C1 segment of cervical spinal cord (tissue), 14 donors: Measurements from ENCODE around the gene FAM20C.

Experiments used
- DNase-seq, 14 donors: peaks; one replicate each; lab custom pipeline; 2025; lab: John Stamatoyannopoulos, UW

FAM20C gene

DNA sequence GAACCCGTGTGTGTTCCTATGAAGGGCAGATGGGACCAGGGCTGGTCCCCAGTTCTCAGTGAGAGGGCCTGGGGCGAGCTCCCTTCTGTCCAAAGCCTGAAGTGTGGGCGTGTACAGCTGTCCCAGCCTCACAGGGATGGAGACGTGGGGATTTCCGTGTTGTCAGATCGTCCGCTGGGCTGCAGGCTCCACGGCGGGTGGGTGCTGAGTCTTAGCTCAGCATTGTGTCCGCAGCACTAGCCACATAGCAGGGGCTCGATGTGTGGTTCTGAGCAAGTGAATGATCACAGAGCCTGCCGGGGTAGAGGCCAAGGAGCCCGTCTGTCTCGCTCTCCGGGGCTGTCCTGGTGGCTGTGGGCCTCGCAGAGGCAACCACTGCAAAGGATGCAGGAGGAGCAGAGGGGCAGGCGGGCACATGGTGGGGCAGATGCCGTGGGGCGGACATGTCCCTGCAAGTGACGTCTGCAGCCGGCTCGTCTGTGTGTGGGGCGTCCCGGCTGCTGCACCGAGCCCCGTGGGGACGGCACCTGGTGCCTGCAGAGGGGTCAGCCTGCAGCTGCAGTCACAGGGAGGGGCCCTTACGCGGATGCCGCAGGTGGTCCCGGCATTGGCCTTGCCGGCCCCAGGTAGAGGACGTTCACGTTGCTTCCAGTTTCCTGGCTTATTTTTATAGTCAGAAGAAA lies 30.9 kb downstream of the FAM20C start:
- no peak for DNase-seq

DNA sequence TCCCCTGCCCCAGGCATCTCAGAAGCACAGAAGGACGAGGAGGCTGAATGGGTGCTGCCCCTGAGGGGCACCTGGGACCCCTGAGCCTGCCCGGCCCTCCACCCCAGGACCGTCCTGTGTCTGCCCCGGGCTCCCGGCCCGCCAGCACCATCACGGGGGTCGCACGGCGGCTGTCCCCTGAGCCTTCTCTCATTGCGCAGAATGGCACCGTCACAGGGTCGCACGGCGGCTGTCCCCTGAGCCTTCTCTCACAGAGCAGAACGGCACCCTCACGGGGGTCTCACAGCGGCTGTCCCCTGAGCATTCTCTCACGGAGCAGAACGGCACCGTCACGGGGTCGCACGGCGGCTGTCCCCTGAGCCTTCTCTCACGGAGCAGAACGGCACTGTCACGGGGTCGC lies 31.5 kb downstream of the FAM20C start:
- DNase-seq = no peak

DNA sequence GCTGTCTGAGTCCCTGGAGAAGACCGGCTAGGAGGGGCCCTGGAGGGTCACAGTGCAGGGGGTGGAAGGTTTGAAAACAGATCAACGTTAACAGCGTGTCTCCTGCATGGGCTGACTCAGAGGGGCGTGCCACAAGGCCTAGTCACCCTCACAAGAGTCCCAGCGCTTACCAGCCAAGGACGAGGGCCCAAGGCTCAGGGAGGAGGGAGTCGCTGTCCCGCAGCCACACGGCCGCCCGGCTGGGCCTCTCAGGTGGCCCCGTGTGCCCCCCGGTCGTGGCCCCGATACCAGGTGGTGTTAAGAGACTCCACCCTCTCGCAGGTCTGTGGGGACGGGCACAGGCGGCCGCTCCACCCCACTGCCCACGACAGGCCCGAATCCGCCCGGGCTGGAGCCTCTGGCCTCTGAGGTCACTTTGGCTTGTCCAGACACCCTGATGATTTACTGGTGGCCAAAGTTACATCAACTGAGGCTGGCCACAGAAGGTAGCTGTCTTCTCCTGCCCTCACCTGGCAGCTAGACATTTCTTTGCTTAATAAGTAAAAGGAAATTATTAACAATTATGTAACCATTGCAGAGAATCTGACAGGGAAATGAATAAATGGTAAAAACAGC lies 34.0 kb downstream of the FAM20C start:
- DNase-seq = no peak

DNA sequence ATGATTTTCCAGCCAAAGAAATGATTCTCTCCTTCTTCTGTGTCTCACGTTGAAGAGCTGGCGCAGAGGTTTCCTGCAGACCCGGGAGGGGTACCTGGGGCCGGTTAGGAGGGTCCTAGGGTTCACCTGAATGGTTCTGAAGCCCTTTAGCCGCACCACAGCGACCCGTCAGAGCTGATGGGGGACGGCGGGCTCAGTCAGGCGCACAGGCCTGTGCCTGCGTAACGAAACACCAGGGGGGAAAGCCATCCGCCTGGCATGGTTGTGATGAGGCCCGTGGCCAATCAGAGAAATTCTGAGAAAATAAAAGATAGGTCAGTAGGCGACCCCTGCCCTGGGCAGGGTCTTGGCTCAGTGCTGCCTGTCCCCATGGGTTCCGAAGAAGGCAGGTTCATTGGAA lies 35.6 kb downstream of the FAM20C start:
- no peak for DNase-seq

DNA sequence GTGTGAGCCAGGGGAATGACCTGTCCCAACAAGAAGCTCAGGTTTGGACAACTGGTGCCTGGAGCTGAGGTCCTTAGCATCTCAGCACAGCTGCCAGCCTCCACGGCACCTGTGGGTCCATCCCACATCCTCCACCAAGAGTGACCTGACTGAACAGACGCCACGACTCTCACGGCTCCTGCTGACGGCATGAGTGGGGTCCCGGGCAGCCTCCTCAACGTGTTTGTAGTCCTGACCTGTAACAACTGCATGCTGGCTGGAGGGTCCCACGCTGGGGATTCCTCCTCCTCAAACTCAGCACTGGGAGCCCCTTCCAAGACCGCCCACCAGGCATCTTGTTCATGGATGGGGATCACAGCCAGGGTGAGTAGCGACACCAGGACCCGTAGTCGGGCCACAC lies 36.2 kb downstream of the FAM20C start:
- no peak for DNase-seq

DNA sequence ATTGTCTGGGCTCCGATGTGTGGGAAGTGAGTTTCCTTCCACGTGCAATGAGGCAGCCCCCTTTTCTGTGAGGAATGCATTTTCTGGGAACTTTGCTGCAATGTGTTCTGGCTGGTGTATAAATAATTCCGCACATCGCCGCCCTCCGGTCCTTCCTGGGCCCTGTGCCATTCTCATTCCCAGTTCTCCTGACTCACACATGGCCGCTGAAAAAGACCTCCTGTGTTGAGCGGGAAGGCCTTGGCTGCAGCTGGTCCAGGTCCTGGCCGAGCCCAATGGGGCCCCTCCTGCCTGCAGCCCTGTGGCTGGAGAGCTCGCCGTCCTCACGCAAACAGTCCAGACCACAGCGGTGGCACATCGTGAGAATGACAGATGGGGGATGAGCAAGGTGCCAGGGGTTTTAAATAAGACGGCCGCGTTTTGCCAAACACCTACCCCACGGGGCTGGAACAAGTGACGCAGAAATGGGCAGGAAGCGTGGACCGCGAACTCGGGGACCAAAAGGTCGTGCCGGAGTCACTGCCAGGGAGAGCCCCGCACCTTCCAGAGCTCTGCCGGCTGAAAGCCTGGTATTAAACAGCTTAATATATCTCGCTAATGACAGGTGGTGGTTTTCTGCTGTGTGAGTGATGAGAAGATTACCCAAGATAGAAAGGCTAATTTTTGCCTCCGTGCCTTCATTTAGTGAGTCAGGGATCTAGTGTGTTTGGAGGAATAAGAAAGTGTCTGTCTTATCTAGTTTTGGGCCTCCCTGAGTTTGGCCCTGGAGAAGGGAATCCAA lies 37.0 kb downstream of the FAM20C start:
- DNase-seq = no peak

DNA sequence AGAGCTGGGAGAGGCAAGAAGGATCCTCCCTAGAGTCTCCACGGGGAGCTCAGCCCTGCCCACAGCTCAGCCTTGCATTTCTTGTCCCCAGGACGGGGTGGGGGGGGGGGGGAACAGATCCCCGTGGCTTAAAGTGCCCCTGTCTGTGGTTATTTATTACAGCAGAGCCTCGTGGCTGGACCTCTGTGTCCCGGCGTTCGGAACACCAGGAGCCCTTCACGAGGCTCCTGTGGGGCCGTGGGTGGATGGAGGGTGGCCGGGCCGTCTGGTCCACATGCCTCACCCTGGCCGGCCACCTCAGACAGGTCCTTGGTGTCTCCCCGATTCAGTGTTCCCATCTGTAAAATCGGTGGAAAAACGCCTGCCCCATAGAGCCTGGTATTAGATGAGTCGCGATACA lies 37.9 kb downstream of the FAM20C start:
- DNase-seq = no peak

DNA sequence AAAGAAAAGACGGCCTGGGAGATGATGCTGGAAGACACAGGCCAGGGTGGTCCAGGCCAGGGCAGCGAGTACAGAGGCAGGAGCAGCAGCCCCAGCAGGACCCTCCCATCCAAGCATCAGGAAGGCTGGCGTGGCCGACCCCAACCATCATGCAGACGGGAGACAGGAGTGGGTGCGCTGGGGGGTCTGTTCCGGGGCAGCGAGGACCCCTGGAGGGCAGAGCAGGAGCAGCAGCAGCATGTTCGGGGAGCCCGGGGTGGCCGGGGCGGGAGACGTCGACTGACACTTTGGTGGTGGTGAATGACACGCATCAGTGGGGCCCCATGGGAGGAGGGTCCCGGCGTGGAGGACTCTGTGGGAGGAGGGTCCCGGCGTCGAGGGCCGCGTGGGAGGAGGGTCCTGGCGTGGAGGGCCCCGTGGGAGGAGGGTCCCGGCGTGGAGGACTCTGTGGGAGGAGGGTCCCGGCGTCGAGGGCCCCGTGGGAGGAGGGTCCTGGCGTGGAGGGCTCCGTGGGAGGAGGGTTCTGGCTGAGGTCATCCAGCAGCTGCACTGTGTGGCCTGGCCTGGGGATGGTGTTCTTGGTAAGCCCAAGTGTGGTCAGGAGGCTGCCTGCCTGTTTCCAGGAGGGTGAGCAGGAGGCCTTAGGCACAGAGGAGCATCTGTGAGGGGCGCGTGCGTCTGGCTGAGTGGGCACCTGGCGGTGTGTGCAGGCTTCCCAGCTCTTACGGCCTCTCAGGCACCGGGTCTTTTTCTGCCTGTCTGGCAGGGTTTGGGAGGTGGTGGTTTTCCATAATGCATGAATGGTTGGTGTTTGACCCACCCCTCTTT lies 38.9 kb downstream of the FAM20C start:
- no peak for DNase-seq

DNA sequence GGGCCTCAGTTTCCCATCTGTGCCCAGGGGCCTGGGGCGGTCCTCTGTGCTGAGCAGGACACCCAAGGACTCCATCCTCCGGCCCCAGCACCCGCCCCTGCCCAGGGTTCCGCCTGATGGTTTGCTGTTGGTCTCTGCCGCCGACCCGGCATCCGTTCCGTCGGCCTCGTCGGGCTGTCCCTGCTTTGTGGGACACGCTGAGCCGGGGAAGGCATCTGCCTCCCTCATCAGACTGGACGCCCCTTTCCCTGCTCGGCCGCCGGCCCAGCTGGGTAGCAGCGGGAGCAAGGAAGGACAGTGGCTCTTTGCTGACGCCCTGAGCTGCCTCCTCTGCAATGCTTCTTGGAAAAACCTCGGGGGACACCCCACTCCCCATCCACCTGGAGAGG lies 39.5 kb downstream of the FAM20C start:
- DNase-seq = no peak

DNA sequence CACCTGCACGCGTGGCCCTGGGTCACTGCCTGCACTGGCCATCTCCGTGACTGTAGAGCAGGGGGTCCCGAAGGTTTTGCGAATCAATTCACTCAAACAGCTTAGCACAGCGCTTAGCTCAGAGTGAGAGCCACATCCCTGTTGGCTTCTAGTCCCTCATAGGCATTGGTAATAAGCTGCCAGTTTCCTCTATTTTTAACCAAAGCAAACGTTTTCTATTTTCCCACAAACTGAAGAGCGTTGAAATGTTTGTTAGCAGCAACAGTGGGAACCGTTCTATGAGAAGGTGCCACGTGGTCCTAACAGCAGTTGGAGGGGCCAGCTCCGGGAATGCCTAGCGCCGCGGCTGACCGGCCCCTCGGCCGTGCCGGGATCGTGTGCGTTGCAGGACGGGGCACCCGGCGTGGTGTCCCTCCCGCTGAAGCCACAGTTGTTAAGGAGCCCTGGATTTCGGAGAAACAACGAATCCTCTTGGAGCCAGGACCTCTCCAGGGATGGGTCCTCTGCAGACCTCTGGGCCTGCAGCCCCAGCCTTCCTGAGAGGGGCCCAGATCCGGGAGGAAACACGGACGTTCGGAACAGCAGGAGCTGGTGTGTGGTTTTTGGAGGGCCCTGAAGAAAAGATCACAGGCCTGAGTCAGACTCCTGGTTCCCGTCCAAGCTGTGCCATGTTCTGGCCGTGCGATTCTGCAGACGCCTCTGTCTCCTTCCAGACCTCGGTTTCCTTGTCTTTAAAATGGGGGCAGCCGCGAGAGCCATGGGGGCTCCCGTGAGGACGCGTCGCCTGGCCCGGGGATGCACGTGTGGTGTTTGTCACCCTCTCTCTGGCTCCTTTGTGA lies 40.3 kb downstream of the FAM20C start:
- DNase-seq = no peak

DNA sequence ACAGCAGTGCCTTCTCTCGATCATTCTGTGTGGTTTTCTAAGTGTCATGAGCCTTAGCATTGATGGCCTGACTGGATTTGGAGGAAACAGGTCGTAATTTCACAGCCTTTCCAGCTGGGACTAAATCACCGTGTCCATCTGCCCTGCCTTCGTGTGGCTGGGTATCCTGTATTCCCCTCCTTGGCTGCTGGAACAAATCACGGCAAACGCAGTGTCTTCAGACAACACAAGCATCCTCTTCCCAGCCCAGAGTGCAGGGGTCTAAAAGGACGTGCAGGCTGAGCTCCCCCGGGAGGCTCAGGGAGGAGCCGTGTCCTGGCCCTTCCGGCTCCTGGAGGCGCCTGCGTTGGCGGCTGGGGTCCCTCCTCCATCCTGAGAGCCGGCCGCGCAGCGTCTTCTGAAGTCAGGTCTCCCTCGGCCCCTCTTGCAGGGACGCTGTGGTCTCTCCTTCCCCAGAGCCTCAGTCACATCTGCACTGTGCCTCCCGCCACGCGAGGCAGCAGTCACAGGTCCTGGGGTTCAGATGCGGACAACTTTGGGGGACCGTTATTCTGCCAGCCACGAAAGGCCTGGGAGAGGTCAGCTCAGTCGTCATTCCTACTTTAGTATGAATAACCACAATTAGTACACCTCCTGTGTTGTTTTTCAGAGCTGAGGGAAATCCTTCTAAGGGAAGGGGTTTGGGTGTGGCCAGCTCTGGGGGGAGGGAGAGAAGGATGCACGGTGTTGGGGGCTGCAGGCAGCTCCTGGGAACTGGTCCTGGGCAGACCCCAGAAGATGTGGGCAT lies 41.1 kb downstream of the FAM20C start:
- no peak for DNase-seq

DNA sequence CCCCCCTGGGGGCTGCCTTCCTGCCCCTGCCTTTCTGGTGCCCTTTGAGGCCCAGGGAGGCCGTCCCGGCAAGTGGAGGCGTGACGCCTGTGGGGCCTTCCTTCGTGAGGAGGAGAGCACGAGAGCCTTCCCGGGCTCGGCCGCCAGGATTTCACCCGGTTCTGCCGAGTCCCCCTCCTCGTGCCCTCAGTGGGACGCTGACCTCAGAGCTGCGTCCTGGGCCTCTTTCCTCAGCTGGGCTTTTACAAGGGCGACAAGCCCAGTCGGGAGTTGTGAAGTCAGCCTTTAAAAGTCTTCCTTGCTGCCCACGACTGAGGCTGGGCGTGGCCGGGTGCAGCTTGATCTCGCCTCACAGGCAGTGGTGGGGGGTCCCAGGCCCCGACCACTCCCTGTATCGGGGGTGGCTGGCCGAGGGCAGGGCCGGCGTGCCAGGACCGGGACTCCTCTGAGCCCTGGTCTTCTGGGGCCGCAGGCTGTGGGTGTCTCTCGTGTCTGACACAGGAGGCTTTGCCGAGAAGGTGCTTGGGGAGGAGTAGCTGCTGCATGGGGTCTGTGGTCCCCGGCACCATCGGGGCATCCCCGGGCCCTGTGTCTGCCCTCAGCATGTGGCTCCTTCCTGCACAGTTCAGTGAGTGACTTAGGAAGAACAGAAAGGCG lies 41.8 kb downstream of the FAM20C start:
- DNase-seq = no peak

DNA sequence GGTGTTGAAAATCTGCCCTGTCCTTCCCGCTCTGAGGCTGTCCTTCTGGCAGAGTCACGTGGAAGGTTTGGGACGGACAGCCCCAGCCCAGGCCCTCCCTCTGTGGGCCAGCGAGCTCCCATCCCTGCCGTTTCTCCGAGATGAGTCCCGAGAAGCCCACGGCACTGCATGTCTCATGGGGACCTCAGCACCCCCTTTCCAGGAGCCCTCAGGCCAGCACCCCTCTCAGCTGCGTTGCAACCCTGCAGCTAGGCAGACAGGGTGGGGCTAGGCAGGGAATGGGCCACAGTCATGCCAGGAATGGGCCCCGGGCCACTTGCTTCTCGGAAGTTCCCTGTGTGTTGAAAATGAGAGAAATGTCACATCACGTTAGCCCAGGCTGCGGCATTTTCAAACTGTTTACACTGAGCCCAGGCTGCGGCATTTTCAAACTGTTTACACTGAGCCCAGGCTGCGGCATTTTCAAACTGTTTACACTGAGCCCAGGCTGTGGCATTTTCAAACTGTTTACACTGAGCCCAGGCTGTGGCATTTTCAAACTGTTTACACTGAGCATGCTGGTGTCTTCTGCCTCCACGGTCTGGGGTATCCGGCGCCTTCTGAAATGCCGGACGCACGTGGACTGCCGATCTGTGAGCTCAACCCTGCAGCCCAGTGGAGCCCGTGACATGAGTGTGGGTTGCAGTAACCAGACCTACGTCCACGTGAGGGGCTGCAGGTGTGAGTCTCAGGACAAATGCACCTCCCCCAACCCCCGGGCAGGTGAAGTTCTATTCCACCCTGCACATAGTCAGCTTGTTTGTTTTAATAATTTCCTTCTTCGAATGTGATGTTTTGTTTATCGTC lies 42.6 kb downstream of the FAM20C start:
- no peak for DNase-seq

DNA sequence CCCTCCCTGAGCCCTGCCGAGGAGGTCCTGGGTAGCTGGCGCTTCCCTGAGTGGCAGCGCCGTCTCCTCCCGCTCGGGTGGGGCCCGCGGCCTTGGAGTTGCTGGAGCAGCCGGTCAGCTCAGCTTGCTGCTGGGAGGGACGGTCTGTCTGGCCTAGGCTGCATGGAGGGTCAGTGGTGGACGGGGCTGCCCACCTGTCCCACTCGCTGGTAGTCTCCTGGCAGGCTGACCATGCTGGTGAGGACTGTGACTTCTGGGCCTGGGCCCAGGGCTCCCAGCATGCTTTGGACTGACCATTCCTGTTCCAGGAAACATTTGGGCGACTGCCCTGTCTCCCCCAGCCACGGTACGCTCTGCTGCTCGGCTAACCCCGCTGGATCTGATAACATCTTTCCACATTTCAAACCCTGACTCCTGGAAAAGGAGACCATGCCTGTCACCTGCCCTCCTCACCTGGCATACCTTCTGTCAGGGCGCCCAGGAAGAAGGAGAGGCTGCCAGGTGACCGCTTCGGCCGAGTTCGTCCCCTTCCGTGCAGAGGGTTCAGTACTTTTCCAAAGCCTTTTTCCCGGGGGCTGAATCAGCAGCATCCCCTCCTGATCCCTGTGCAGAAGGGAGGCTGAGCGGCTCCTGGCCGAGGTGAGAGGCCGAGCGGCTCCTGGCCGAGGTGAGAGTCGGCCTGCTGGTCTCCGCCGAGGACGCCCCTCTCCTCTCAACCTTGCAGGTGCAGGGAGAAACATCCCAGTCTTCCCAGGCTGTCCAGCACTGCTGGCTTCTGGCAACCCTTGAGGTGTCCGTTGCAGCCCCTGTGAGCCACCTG lies 43.4 kb downstream of the FAM20C start:
- DNase-seq = no peak

DNA sequence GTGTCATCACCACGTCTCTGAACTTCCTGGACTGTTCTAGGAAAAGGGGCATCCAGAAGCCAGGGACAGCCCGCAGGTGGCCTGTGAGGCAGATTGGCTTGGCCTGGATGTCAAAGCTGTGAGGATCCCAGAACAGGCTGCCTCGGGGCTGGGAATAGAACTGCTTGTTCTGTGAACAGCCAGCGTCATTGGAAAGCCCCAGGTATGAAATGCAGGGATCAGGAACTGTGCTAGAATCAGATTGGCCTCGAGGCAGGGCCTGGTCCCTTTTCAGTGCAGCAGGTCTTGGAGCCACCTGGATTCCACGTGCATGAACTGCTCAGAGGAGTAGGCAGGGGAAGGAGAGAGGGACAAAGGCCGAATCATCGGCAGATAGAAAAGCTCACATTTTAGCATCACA lies 44.6 kb downstream of the FAM20C start:
- no peak for DNase-seq

DNA sequence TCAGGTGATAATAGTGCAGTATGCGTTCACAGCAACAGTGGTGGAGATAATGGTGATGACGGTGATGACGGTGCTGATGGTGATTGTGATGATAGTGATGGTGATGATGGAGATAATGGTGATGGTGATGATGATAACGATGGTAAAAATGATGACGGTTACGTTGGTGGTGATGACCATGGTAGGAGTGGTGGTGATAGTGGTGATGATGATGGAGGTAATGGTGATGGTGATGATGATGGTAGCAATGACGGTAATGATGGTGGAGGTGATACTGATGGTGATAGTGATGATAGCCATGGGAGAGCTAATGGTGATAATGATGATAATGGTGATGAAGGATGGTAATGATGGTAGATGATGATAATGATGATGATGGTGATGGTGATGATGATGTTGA lies 45.0 kb downstream of the FAM20C start:
- no peak for DNase-seq

DNA sequence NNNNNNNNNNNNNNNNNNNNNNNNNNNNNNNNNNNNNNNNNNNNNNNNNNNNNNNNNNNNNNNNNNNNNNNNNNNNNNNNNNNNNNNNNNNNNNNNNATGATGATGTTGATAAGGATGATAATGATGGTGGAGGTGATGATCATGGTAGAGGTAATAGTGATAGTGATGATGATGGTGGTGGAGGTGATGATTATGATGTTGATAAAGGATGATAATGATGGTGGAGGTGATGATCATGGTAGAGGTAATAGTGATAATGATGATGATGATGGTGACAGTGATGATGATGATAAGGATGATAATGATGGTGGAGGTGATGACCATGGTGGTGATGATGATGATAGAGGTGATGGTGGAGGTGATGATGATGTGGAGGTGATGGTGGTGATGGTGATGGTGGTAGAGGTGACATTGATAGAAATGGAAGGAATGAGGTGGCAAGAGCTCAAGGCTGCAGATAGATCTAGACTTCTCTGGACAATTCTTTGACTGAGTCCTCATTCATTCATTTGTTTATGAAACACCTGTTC lies 47.8 kb downstream of the FAM20C start:
- DNase-seq = no peak
